Upper lobe of left lung (tissue), 4 donors: ENCODE data around the gene ARPP19.

Experiments used
- POLR2A ChIP-seq, 4 donors: fragments of 450-650 bp; IDR thresholded peaks; one replicate each; pipeline ENCODE4 v1.5.1; 2016 to 2017; ENCODE audit warnings: antibody characterized with exemption in 4 of 4, mild to moderate bottlenecking in 2 of 4
- POLR2AphosphoS5 ChIP-seq, 2 donors: sonication (generic); formaldehyde crosslinking; IDR thresholded peaks; one replicate each; pipeline ENCODE4 v1.5.1; 2017; ENCODE audit warnings: antibody characterized with exemption in 2 of 2

- TF ChIP-seq POLR2AphosphoS5 (IDR thresholded peaks at IDR 0.05) (no peak), POLR2A (IDR thresholded peaks at IDR 0.05) (no peak)
Measured at GRCh38 chr15:52518487-52519371, 50.1 kb downstream of the ARPP19 start.
